OCI-LY7 (cell line): Measurements from ENCODE around the gene NHLRC1.

ENCODE experiments used
- EZH2phosphoT487 ChIP-seq: fragments of 200-600 bp; sonication (generic); IDR thresholded peaks from 2 replicates; pipeline ENCODE4 v1.6.1; 2018; ENCODE audit warnings: low read depth, borderline replicate concordance, mild to moderate bottlenecking, mixed run types, antibody characterized with exemption, low read length, moderate library complexity, mixed read lengths
- TF ChIP-seq, protein P1 (sequence below): fragments of 200-600 bp; sonication (generic); conservative IDR thresholded peaks from 2 replicates; pipeline ENCODE4 v1.5.1; 2014; ENCODE audit warnings: mild to moderate bottlenecking, antibody characterized with exemption, low read length, moderate library complexity, mixed read lengths

DNA sequence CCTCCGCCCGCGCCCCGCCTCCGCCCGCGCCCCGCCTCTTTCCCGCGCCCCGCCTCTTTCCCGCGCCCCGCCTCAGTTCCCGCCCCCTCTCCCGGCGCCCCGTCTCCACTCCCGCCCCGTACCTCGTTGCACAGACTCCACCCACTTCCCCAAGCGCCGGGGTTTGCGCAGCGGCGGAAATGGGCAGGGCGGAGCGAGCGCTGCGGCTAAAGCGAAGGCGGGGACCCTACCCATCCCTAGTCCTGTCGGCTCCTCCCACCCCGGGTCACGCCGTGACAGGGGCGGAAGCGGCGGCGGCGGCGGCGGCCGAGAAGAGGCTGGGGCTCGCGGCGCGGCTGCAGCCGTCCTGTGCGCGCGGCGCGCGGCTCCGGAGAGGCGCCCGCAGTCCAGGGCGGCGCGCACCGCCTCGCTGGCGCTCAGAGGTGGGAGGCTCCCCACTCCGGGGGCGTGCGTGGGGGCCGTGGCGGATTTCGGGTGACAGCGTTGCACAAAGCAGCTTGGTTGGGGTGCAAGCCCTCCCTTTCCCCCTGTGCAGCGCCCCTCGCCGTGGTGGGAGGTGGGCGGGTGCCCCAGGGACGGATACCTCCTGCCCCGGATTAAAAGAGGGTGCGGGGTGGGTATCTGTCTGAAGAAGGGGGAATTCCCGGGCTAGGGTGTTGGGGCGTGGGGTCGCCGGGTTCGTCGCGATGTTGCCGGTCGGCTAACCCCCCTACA lies 32.8 kb upstream of the NHLRC1 start, which contains the start of gene KDM1B:
- TF ChIP-seq, protein P1, sequence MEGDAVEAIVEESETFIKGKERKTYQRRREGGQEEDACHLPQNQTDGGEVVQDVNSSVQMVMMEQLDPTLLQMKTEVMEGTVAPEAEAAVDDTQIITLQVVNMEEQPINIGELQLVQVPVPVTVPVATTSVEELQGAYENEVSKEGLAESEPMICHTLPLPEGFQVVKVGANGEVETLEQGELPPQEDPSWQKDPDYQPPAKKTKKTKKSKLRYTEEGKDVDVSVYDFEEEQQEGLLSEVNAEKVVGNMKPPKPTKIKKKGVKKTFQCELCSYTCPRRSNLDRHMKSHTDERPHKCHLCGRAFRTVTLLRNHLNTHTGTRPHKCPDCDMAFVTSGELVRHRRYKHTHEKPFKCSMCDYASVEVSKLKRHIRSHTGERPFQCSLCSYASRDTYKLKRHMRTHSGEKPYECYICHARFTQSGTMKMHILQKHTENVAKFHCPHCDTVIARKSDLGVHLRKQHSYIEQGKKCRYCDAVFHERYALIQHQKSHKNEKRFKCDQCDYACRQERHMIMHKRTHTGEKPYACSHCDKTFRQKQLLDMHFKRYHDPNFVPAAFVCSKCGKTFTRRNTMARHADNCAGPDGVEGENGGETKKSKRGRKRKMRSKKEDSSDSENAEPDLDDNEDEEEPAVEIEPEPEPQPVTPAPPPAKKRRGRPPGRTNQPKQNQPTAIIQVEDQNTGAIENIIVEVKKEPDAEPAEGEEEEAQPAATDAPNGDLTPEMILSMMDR, result no peak
- no peak for TF ChIP-seq EZH2phosphoT487
